HG03354 (cell line): ENCODE results near the gene LRRC3C.
"Not testable (repeated sequence)": the region's sequence is repeated elsewhere in the genome, so short reads cannot be mapped to it uniquely, and the experiment has no call there.

Experiments
- ATAC-seq: cut with Tn5 transposase; IDR thresholded peaks from one replicate; pipeline ENCODE4 v1.9.1; 2021; ENCODE audit warnings: mild to moderate bottlenecking; ENCODE audit not compliant: unreplicated experiment, poor library complexity, severe bottlenecking

The LRRC3C gene

GRCh38 chr17:39944393-39944711 is 16.8 kb downstream of the LRRC3C start:
- ATAC-seq, result no peak

- no peak for ATAC-seq
These were observed 19.2 kb downstream of the LRRC3C start for GRCh38 chr17:39946551-39947330.

- ATAC-seq, result not testable (repeated sequence)
These were observed 20.9 kb downstream of the LRRC3C start for GRCh38 chr17:39948489-39948828.

- ATAC-seq, result no peak
These were observed 21.5 kb downstream of the LRRC3C start for GRCh38 chr17:39949028-39949427.

GRCh38 chr17:39950871-39951348 is 23.4 kb downstream of the LRRC3C start:
- no peak for ATAC-seq

- ATAC-seq, result no peak
These were observed 24.6 kb downstream of the LRRC3C start for GRCh38 chr17:39951924-39952679.

GRCh38 chr17:39952680-39953470 is 25.3 kb downstream of the LRRC3C start:
- ATAC-seq, result peak; percentile 76

- no peak for ATAC-seq
These were observed 25.9 kb downstream of the LRRC3C start for GRCh38 chr17:39953471-39953888.

- ATAC-seq, result no peak
These were observed 27.3 kb downstream of the LRRC3C start for GRCh38 chr17:39954876-39955275.

- ATAC-seq, result no peak
These were observed 28.2 kb downstream of the LRRC3C start for GRCh38 chr17:39955726-39956225.

GRCh38 chr17:39960524-39961041 is 33.1 kb downstream of the LRRC3C start:
- ATAC-seq, result no peak

GRCh38 chr17:39962642-39963220 is 35.2 kb downstream of the LRRC3C start, which contains the start of gene GSDMA:
GSDMA (plus strand) TSS chr17:39963004; CDS start chr17:39965688, 2,684 bp downstream.
- no peak for ATAC-seq

- ATAC-seq, result no peak
These were observed 36.3 kb downstream of the LRRC3C start for GRCh38 chr17:39963829-39964228.

- ATAC-seq, result no peak
These were observed 37.6 kb downstream of the LRRC3C start for GRCh38 chr17:39965017-39965699.

- ATAC-seq, result no peak
These were observed 39.2 kb downstream of the LRRC3C start for GRCh38 chr17:39966771-39967170.

GRCh38 chr17:39968761-39969160 is 41.2 kb downstream of the LRRC3C start:
- no peak for ATAC-seq

GRCh38 chr17:39969375-39969774 is 41.8 kb downstream of the LRRC3C start:
- no peak for ATAC-seq

- no peak for ATAC-seq
These were observed 42.7 kb downstream of the LRRC3C start for GRCh38 chr17:39970157-39970692.
